ENCODE data around the gene RTL10.
"Not testable (repeated sequence)": the region's sequence is repeated elsewhere in the genome, so short reads cannot be mapped to it uniquely, and the experiment has no call there.

- not testable (repeated sequence) for TF ChIP-seq EP300 (conservative IDR thresholded peaks at IDR 0.05; ENCODE audit: poor library complexity, severe bottlenecking); CTCF (IDR thresholded peaks at IDR 0.05; ENCODE audit: poor library complexity, severe bottlenecking)
Observed at GRCh38 chr22:19831979-19832378, 22.7 kb downstream of the RTL10 start.
